SK-N-MC (cell line): ENCODE data around the gene ANO5.

Experiments
- EZH2 ChIP-seq: fragments of 200-600 bp; sonication (generic); IDR thresholded peaks from one replicate; pipeline ENCODE4 v1.6.1; 2017; ENCODE audit warnings: antibody characterized with exemption
- POLR2AphosphoS5 ChIP-seq: IDR thresholded peaks from 2 replicates; pipeline ENCODE4 v1.6.1; 2012; ENCODE audit warnings: mild to moderate bottlenecking, low read depth, low read length, borderline replicate concordance

DNA sequence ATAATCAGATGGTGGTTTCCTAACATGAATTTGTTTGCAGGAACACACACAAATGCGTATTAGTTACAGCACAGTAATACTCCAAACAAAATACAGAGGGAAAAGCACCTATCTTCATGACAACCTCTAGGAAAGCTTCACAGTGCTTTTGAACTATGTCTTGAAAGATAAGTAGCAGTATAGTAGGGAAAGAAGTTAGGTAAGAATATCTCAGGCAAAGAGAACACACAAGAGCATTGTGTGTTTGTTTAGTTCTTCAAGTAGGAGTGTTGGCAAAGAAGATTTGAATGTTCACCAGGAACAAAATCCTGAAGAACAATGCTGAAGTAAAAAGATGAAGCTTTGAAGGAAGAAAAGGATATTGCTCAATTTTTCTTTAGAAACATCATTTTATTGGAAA is 54.1 kb downstream of the ANO5 start:
- TF ChIP-seq EZH2 (no peak), POLR2AphosphoS5 (no peak)
